K562 (cell line): ENCODE data around the gene SLC13A4. TPM values are rescaled to one million over a fixed set of nuclear protein-coding genes. Genes with fewer than 3 reads are reported as not detected.
A peak's percentile ranks its signal among the peaks of the same experiment; 100 is the strongest.

ENCODE experiments used
- BRD4 ChIP-seq: fragments of 200-600 bp; sonication (generic); IDR thresholded peaks from 2 replicates; pipeline ENCODE4 v1.6.1; 2017; ENCODE audit warnings: inconsistent platforms
- ELK1 ChIP-seq: sonication (generic); formaldehyde crosslinking; IDR thresholded peaks from 2 replicates; pipeline ENCODE4 v1.8.1; 2022; ENCODE audit warnings: missing genetic modification reagents
- ETV6 ChIP-seq, 3 experiments: fragments of 150-350 bp in 1 of 3; sonication (generic) in 1 of 3; formaldehyde crosslinking in 1 of 3; IDR thresholded peaks; 2 replicates each; pipeline versions ENCODE4 v1.6.1 to v1.8.0; 2014 to 2022; ENCODE audit warnings: borderline replicate concordance in 2 of 3, low read depth in 2 of 3, antibody characterized with exemption in 1 of 3, low read length in 1 of 3, mild to moderate bottlenecking in 1 of 3, missing genetic modification reagents in 1 of 3
- IRF1 ChIP-seq: sonication (generic); formaldehyde crosslinking; IDR thresholded peaks from 2 replicates; pipeline ENCODE4 v1.8.0; 2022; ENCODE audit warnings: missing genetic modification reagents, mild to moderate bottlenecking, borderline replicate concordance
- KAT7 ChIP-seq: sonication (generic); formaldehyde crosslinking; IDR thresholded peaks from 2 replicates; pipeline ENCODE4 v1.8.0; 2022; ENCODE audit warnings: missing genetic modification reagents, mild to moderate bottlenecking, borderline replicate concordance
- LEF1 ChIP-seq: fragments of 450-650 bp; IDR thresholded peaks from 2 replicates; pipeline ENCODE4 v1.6.1; 2016; ENCODE audit warnings: mild to moderate bottlenecking
- MAFG ChIP-seq: fragments of 450-650 bp; conservative IDR thresholded peaks from 2 replicates; pipeline ENCODE4 v1.6.1; 2016; ENCODE audit warnings: missing genetic modification characterization, missing compliant biosample characterization
- MAZ ChIP-seq, 2 experiments: fragments of 450-650 bp in 1 of 2; sonication (generic) in 1 of 2; formaldehyde crosslinking; IDR thresholded peaks in 1 of 2; conservative IDR thresholded peaks in 1 of 2; 2 replicates each; pipeline versions ENCODE4 v1.4.0 to v1.5.0; 2020; ENCODE audit warnings: mild to moderate bottlenecking in 1 of 2, missing genetic modification reagents in 1 of 2
- NFIC ChIP-seq: fragments of 450-650 bp; IDR thresholded peaks from 2 replicates; pipeline ENCODE4 v1.6.1; 2017; ENCODE audit warnings: mild to moderate bottlenecking, inconsistent platforms
- NR3C1 ChIP-seq: sonication (generic); formaldehyde crosslinking; IDR thresholded peaks from 2 replicates; pipeline ENCODE4 v1.8.1; 2022; ENCODE audit warnings: missing genetic modification reagents
- PTBP1 ChIP-seq: fragments of 200-400 bp; formaldehyde crosslinking; IDR thresholded peaks from 2 replicates; pipeline ENCODE4 v1.6.1; 2017; ENCODE audit warnings: low read depth, low read length
- RBM34 ChIP-seq: fragments of 200-400 bp; formaldehyde crosslinking; IDR thresholded peaks from 2 replicates; pipeline ENCODE4 v1.6.1; 2018; ENCODE audit warnings: low read length, borderline replicate concordance; ENCODE audit not compliant: insufficient read depth
- RBM39 ChIP-seq: fragments of 200-400 bp; formaldehyde crosslinking; optimal IDR thresholded peaks from 2 replicates; pipeline ENCODE3; 2018; ENCODE audit warnings: low read depth, low read length
- SETDB1 ChIP-seq: IDR thresholded peaks from one replicate; pipeline ENCODE4 v1.6.1; 2012; ENCODE audit warnings: low read length, control low read depth, inconsistent platforms
- SREBF2 ChIP-seq: sonication (generic); formaldehyde crosslinking; IDR thresholded peaks from 2 replicates; pipeline ENCODE4 v1.4.0; 2020; ENCODE audit warnings: mild to moderate bottlenecking, missing genetic modification reagents
- TAF15 ChIP-seq: fragments of 200-400 bp; formaldehyde crosslinking; IDR thresholded peaks from 2 replicates; pipeline ENCODE4 v1.6.1; 2017; ENCODE audit warnings: mild to moderate bottlenecking, low read depth, low read length, moderate library complexity
- TEAD2 ChIP-seq: fragments of 450-650 bp; IDR thresholded peaks from 2 replicates; pipeline ENCODE4 v1.6.1; 2016; ENCODE audit warnings: missing genetic modification characterization, control low read depth, missing compliant biosample characterization
- XRCC4 ChIP-seq: IDR thresholded peaks from one replicate; pipeline ENCODE4 v1.6.1; 2011; ENCODE audit not compliant: insufficient read depth, insufficient read length; ENCODE audit errors: extremely low read depth
- ZC3H8 ChIP-seq: fragments of 450-650 bp; IDR thresholded peaks from 2 replicates; pipeline ENCODE4 v1.6.1; 2017
- ZNF217 ChIP-seq: sonication (generic); formaldehyde crosslinking; IDR thresholded peaks from 2 replicates; pipeline ENCODE4 v1.8.0; 2022; ENCODE audit warnings: mild to moderate bottlenecking, missing genetic modification reagents
- ZNF239 ChIP-seq: fragments of 250-450 bp; sonication (Bioruptor Pico); IDR thresholded peaks from 2 replicates; pipeline ENCODE4 v1.4.0; 2020; ENCODE audit warnings: mild to moderate bottlenecking
- ZNF24 ChIP-seq: fragments of 450-650 bp; IDR thresholded peaks from 2 replicates; pipeline ENCODE4 v1.6.1; 2016
- ZNF431 ChIP-seq: sonication (generic); formaldehyde crosslinking; IDR thresholded peaks from 2 replicates; pipeline ENCODE4 v1.8.0; 2022; ENCODE audit warnings: mild to moderate bottlenecking, missing genetic modification reagents
- ZNF512 ChIP-seq: IDR thresholded peaks from 2 replicates; pipeline ENCODE4 v1.6.1; 2016; ENCODE audit warnings: missing genetic modification characterization, missing compliant biosample characterization
- ZNF695 ChIP-seq: fragments of 450-650 bp; formaldehyde crosslinking; IDR thresholded peaks from 2 replicates; pipeline ENCODE4 v1.4.0; 2020; ENCODE audit warnings: mild to moderate bottlenecking, moderate library complexity
- ZNF717 ChIP-seq: fragments of 250-450 bp; sonication (Bioruptor Pico); IDR thresholded peaks from 2 replicates; pipeline ENCODE4 v1.5.0; 2021
- ZZZ3 ChIP-seq: fragments of 450-650 bp; IDR thresholded peaks from 2 replicates; pipeline ENCODE4 v1.6.1; 2016; ENCODE audit warnings: antibody characterized with exemption, mild to moderate bottlenecking, moderate library complexity
- polyA plus RNA-seq, 8 experiments: library from polyadenylated mRNA; depleted of rRNA in 4 of 8; stranded (reverse) in 5 of 8; unstranded in 3 of 8; fragments of >200 nt; fragmentation: Nextera tagmentation in 2 of 8; fragmentation: Illumina TruSeq in 1 of 8; extraction: Ambion mirVana in 2 of 8; extraction: Trizol in 1 of 8; gene quantifications; 2 replicates each; pipeline versions ENCODE4 v1.2.1 to v1.2.3, GENCODE V29; 2011 to 2014; ENCODE audit warnings: inconsistent platforms in 1 of 8, missing spikeins in 1 of 8
- total RNA-seq, 7 experiments: library from RNA; depleted of rRNA in 6 of 7; stranded (reverse); fragments of >200 nt in 6 of 7; fragmentation: Illumina TruSeq in 2 of 7; extraction: Trizol in 2 of 7; gene quantifications; 2 replicates each; pipeline versions ENCODE4 v1.2.1 to v1.2.3, GENCODE V29; 2011 to 2021; ENCODE audit warnings: low replicate concordance in 1 of 7

The SLC13A4 gene
- total and polyA plus RNA-seq, 9 of the 15 experiments (the other 6 are each of a cell fraction or from before 2014, with no cell fraction given) = 0.11 to 1.0 (median 0.36) TPM

- TF ChIP-seq ZNF512 (tag) (no peak), NR3C1 (no peak), RBM39 (no peak), SREBF2 (CRISPR knock-in tag) (no peak), KAT7 (CRISPR knock-in tag) (no peak), ZNF717 (CRISPR knock-in tag) (no peak), ZC3H8 (no peak), MAZ (CRISPR knock-in tag; conservative IDR thresholded peaks at IDR 0.05 in 1 of 2, IDR thresholded peaks at IDR 0.05 in 1 of 2) (no peak), TEAD2 (tag) (no peak), LEF1 (peak; percentile 94), ELK1 (CRISPR knock-in tag) (no peak), RBM34 (no peak), ETV6 (IDR thresholded peaks at IDR 0.05; ENCODE audit: borderline replicate concordance in 1 of 2, low read depth in 2 of 2, low read length in 1 of 2) (no peak), ETV6 (CRISPR knock-in tag; IDR thresholded peaks at IDR 0.05; ENCODE audit: borderline replicate concordance) (no peak), ZNF24 (no peak), PTBP1 (no peak), ZNF695 (CRISPR knock-in tag) (no peak), NFIC (peak; percentile 77), XRCC4 (no peak), ZNF239 (no peak), ZNF431 (CRISPR knock-in tag) (no peak; the same call in 1 of the 2 replicates), IRF1 (no peak), ZNF217 (no peak), SETDB1 (no peak), ZZZ3 (no peak), TAF15 (no peak), MAFG (tag) (peak; percentile 86), BRD4 (no peak)
Measured at GRCh38 chr7:135664046-135664589, 63.9 kb downstream of the SLC13A4 start (continued).
